Dedifferentiated amniotic fluid mesenchymal stem cell (primary cell): Measurements from ENCODE around the gene AJUBA.
A peak's percentile ranks its signal among the peaks of the same experiment; 100 is the strongest.
"Not testable (repeated sequence)": the region's sequence is repeated elsewhere in the genome, so short reads cannot be mapped to it uniquely, and the experiment has no call there.

ENCODE experiments used
- DNase-seq: peaks from one replicate; pipeline ENCODE4 v3.0.0-alpha.2; 2016; ENCODE audit errors: extremely low spot score

Gene AJUBA

GRCh38 chr14:22981090-22981875 is 1.1 kb downstream of the AJUBA start:
- no peak for DNase-seq

- DNase-seq: no peak
Measured at GRCh38 chr14:22980672-22981089, 1.7 kb downstream of the AJUBA start.

- DNase-seq: no peak
Measured at GRCh38 chr14:22979748-22980392, 2.5 kb downstream of the AJUBA start.

GRCh38 chr14:22978981-22979671 is 3.2 kb downstream of the AJUBA start:
- no peak for DNase-seq

GRCh38 chr14:22978487-22978837 is 3.9 kb downstream of the AJUBA start:
- no peak for DNase-seq

GRCh38 chr14:22977684-22978486 is 4.5 kb downstream of the AJUBA start:
- DNase-seq: peak; percentile 51

GRCh38 chr14:22977434-22977683 is 5.0 kb downstream of the AJUBA start:
- DNase-seq: no peak

GRCh38 chr14:22976620-22977433 is 5.5 kb downstream of the AJUBA start:
- DNase-seq: no peak

GRCh38 chr14:22974530-22975313 is 7.6 kb downstream of the AJUBA start:
- no peak for DNase-seq

- DNase-seq: no peak
Measured at GRCh38 chr14:22973217-22974032, 8.9 kb downstream of the AJUBA start.

GRCh38 chr14:22972313-22972930 is 9.9 kb downstream of the AJUBA start:
- no peak for DNase-seq

- no peak for DNase-seq
Measured at GRCh38 chr14:22971152-22971551, 11.2 kb downstream of the AJUBA start.

- DNase-seq: no peak
Measured at GRCh38 chr14:22966783-22967269, 15.5 kb downstream of the AJUBA start.

GRCh38 chr14:22965916-22966782 is 16.2 kb downstream of the AJUBA start:
- DNase-seq: not testable (repeated sequence)

GRCh38 chr14:22962061-22962676 is 20.2 kb downstream of the AJUBA start:
- DNase-seq: no peak

GRCh38 chr14:22955702-22956569 is 26.4 kb downstream of the AJUBA start:
- no peak for DNase-seq

GRCh38 chr14:22952418-22952817 is 29.9 kb downstream of the AJUBA start:
- no peak for DNase-seq
